Neural crest cell (in vitro differentiated cells): ENCODE data around the gene POLK. TPM values are rescaled to one million over a fixed set of nuclear protein-coding genes. Genes with fewer than 3 reads are reported as not detected.
"Not testable (repeated sequence)": the region's sequence is repeated elsewhere in the genome, so short reads cannot be mapped to it uniquely, and the experiment has no call there.

Source experiments
- DNase-seq: peaks from one replicate; pipeline ENCODE4 v3.0.0; 2021; ENCODE audit warnings: low read depth, mixed read lengths, low spot score
- H3K27ac Mint-ChIP-seq: one replicate; pipeline ENCODE4 v1.8.0; 2021; ENCODE audit warnings: mild to moderate bottlenecking, mixed read lengths; ENCODE audit not compliant: unreplicated experiment
- H3K27me3 Mint-ChIP-seq: 2 replicates; pipeline ENCODE4 v1.8.0; 2021; ENCODE audit warnings: low read depth, mild to moderate bottlenecking, mixed read lengths
- H3K36me3 Mint-ChIP-seq: 2 replicates; pipeline ENCODE4 v1.8.0; 2021; ENCODE audit warnings: low read depth, mild to moderate bottlenecking, mixed read lengths
- H3K4me1 Mint-ChIP-seq: 2 replicates; pipeline ENCODE4 v1.8.0; 2021; ENCODE audit warnings: mixed read lengths
- H3K4me3 Mint-ChIP-seq: one replicate; pipeline ENCODE4 v1.8.0; 2021; ENCODE audit warnings: mild to moderate bottlenecking, mixed read lengths
- H3K9me3 Mint-ChIP-seq: 2 replicates; pipeline ENCODE4 v1.8.0; 2021; ENCODE audit warnings: mixed read lengths
- CTCF ChIP-seq: fragments of 200-600 bp; sonication (generic); conservative IDR thresholded peaks from 2 replicates; pipeline ENCODE4 v1.5.0; 2021; ENCODE audit warnings: antibody characterized with exemption, mild to moderate bottlenecking
- total RNA-seq: library from RNA; stranded (reverse); gene quantifications from 2 replicates; pipeline ENCODE4 v1.2.1, GENCODE V29; 2021

The POLK gene
- total RNA-seq, 1 donor from 2014 or later = 19.7 TPM

- peaks cover 8% of the 10 kb centered on the region for H3K36me3 Mint-ChIP-seq
- TF ChIP-seq CTCF = no peak
- no peaks in the 10 kb centered on the region for H3K9me3 Mint-ChIP-seq
- no peak for DNase-seq
- no peak overlapping the region for H3K27ac Mint-ChIP-seq
- H3K27me3 Mint-ChIP-seq = no peaks in the 10 kb centered on the region
- H3K4me3 Mint-ChIP-seq = no peak overlapping the region
- no peaks in the 10 kb centered on the region for H3K4me1 Mint-ChIP-seq
Measured at GRCh38 chr5:75588666-75589065, 77.0 kb downstream of the POLK start.

- no peak overlapping the region for H3K27ac Mint-ChIP-seq
- TF ChIP-seq CTCF = no peak
- H3K4me1 Mint-ChIP-seq = peaks cover 9% of the 10 kb centered on the region
- no peaks in the 10 kb centered on the region for H3K27me3 Mint-ChIP-seq
- peaks cover 12% of the 10 kb centered on the region for H3K36me3 Mint-ChIP-seq
- H3K9me3 Mint-ChIP-seq = no peaks in the 10 kb centered on the region
- no peak for DNase-seq
- H3K4me3 Mint-ChIP-seq = no peak overlapping the region
Measured at GRCh38 chr5:75600535-75600934, 88.8 kb downstream of the POLK start.

- no peak for DNase-seq
- peaks cover 9% of the 10 kb centered on the region for H3K36me3 Mint-ChIP-seq
- no peak overlapping the region for H3K27ac Mint-ChIP-seq
- H3K4me1 Mint-ChIP-seq = peaks cover 13% of the 10 kb centered on the region
- no peaks in the 10 kb centered on the region for H3K9me3 Mint-ChIP-seq
- no peak for TF ChIP-seq CTCF
- no peak overlapping the region for H3K4me3 Mint-ChIP-seq
- H3K27me3 Mint-ChIP-seq = no peaks in the 10 kb centered on the region
Measured at GRCh38 chr5:75601567-75601966, 89.9 kb downstream of the POLK start.

- H3K27ac Mint-ChIP-seq = no peak overlapping the region
- no peak overlapping the region for H3K4me3 Mint-ChIP-seq
- no peaks in the 10 kb centered on the region for H3K27me3 Mint-ChIP-seq
- peaks cover 9% of the 10 kb centered on the region for H3K36me3 Mint-ChIP-seq
- TF ChIP-seq CTCF = no peak
- peaks cover 17% of the 10 kb centered on the region for H3K4me1 Mint-ChIP-seq
- no peaks in the 10 kb centered on the region for H3K9me3 Mint-ChIP-seq
- no peak for DNase-seq
Measured at GRCh38 chr5:75601996-75602395, 90.3 kb downstream of the POLK start.

- Mint-ChIP-seq H3K4me1 (peaks cover 17% of the 10 kb centered on the region), H3K36me3 (peaks cover 9% of the 10 kb centered on the region), H3K4me3 (no peak overlapping the region), H3K27me3 (no peaks in the 10 kb centered on the region), H3K27ac (peak overlapping the region; percentile 7), H3K9me3 (no peaks in the 10 kb centered on the region)
- no peak for TF ChIP-seq CTCF
- DNase-seq = no peak
Measured at GRCh38 chr5:75603371-75603770, 91.7 kb downstream of the POLK start.

- H3K4me1 Mint-ChIP-seq = peaks cover 17% of the 10 kb centered on the region
- H3K4me3 Mint-ChIP-seq = no peak overlapping the region
- TF ChIP-seq CTCF = no peak
- no peaks in the 10 kb centered on the region for H3K27me3 Mint-ChIP-seq
- peaks cover 9% of the 10 kb centered on the region for H3K36me3 Mint-ChIP-seq
- H3K9me3 Mint-ChIP-seq = no peaks in the 10 kb centered on the region
- DNase-seq = no peak
- peak overlapping the region; percentile 7 for H3K27ac Mint-ChIP-seq
Measured at GRCh38 chr5:75603821-75604220, 92.1 kb downstream of the POLK start.

- H3K4me1 Mint-ChIP-seq = peaks cover 26% of the 10 kb centered on the region
- not testable (repeated sequence) for H3K36me3 Mint-ChIP-seq, H3K9me3 Mint-ChIP-seq, H3K4me3 Mint-ChIP-seq, H3K27me3 Mint-ChIP-seq, DNase-seq, H3K27ac Mint-ChIP-seq
Measured at GRCh38 chr5:75607341-75607740, 95.7 kb downstream of the POLK start.
